ENCODE measurements around the gene SIKE1. TPM values are rescaled to one million over a fixed set of nuclear protein-coding genes. Genes with fewer than 3 reads are reported as not detected.
"Not testable (repeated sequence)": the region's sequence is repeated elsewhere in the genome, so short reads cannot be mapped to it uniquely, and the experiment has no call there.

SIKE1 gene
- total RNA-seq, 1 experiment from 2014 or later: 104 TPM

GRCh38 chr1:114821978-114822377 lies 41.5 kb upstream of the SIKE1 start:
- H3K27ac ChIP-seq (ENCODE audit: low read length): no peak overlapping the region
- ChIA-PET POLR2A (ENCODE audit: unreplicated experiment) (no interaction called here), CTCF (no interaction called here)
- no peak for TF ChIP-seq CTCF (conservative IDR thresholded peaks at IDR 0.05; ENCODE audit: low read depth, low read length)
- TF ChIP-seq EZH2 (IDR thresholded peaks at IDR 0.05; ENCODE audit: low read length, unreplicated experiment): no peak
- TF ChIP-seq EZH2phosphoT487 (IDR thresholded peaks at IDR 0.05; ENCODE audit: borderline replicate concordance, low read length): no peak
- no peaks in the 10 kb centered on the region for H3K9me3 ChIP-seq (ENCODE audit: low read length)
- no peaks in the 10 kb centered on the region for H3K4me1 ChIP-seq (ENCODE audit: insufficient read depth, low read length)
- H3K9ac ChIP-seq (ENCODE audit: low read length): no peak overlapping the region
- no peaks in the 10 kb centered on the region for H3K36me3 ChIP-seq (ENCODE audit: low read depth, low read length)
- intact Hi-C loops (cut with micrococcal nuclease): no loop called here
- no peaks in the 10 kb centered on the region for H4K20me1 ChIP-seq (ENCODE audit: low read length)
- ATAC-seq (no peak), DNase-seq (no peak)
- H3F3A ChIP-seq (ENCODE audit: low read length, unreplicated experiment): no peaks in the 10 kb centered on the region
- BruUV-seq (replicated peaks): no TSS peak
- H3K4me2 ChIP-seq (ENCODE audit: low read length): no peak overlapping the region
- H3K79me2 ChIP-seq (ENCODE audit: low read length): no peaks in the 10 kb centered on the region
- H2AFZ ChIP-seq (ENCODE audit: low read length): no peak overlapping the region
- H3K27me3 ChIP-seq (ENCODE audit: low read length): 0 out of 2 replicates have a peak, but pooled peaks cover 7% of the 10 kb centered on the region
- no peaks in the 10 kb centered on the region for H3K9me2 ChIP-seq (replicated peaks; ENCODE audit: low read length)
- no peak overlapping the region for H3K4me3 ChIP-seq (ENCODE audit: low read length)

- H3K9me2 ChIP-seq (replicated peaks; ENCODE audit: low read length): no peaks in the 10 kb centered on the region
- no peaks in the 10 kb centered on the region for H3K4me1 ChIP-seq (ENCODE audit: insufficient read depth, low read length)
- intact Hi-C loops (cut with micrococcal nuclease): no loop called here
- H3F3A ChIP-seq (ENCODE audit: low read length, unreplicated experiment): no peaks in the 10 kb centered on the region
- H3K79me2 ChIP-seq (ENCODE audit: low read length): no peaks in the 10 kb centered on the region
- H3K4me2 ChIP-seq (ENCODE audit: low read length): no peak overlapping the region
- no peak overlapping the region for H3K4me3 ChIP-seq (ENCODE audit: low read length)
- no peaks in the 10 kb centered on the region for H4K20me1 ChIP-seq (ENCODE audit: low read length)
- DNase-seq (no peak), ATAC-seq (no peak)
- H3K9me3 ChIP-seq (ENCODE audit: low read length): no peaks in the 10 kb centered on the region
- POLR2A ChIA-PET (ENCODE audit: unreplicated experiment): no interaction called here
- TF ChIP-seq EZH2phosphoT487 (IDR thresholded peaks at IDR 0.05; ENCODE audit: borderline replicate concordance, low read length): no peak
- no peak for TF ChIP-seq EZH2 (IDR thresholded peaks at IDR 0.05; ENCODE audit: low read length, unreplicated experiment)
- no peak for TF ChIP-seq CTCF (conservative IDR thresholded peaks at IDR 0.05; ENCODE audit: low read depth, low read length)
- no TSS peak for BruUV-seq (replicated peaks)
- H3K27ac ChIP-seq (ENCODE audit: low read length): no peak overlapping the region
- H3K36me3 ChIP-seq (ENCODE audit: low read depth, low read length): no peaks in the 10 kb centered on the region
- peaks cover 12% of the 10 kb centered on the region for H3K27me3 ChIP-seq (ENCODE audit: low read length)
- H2AFZ ChIP-seq (ENCODE audit: low read length): no peak overlapping the region
- CTCF ChIA-PET: no interaction called here
- no peak overlapping the region for H3K9ac ChIP-seq (ENCODE audit: low read length)
Measured at GRCh38 chr1:114820392-114820791, 39.9 kb upstream of the SIKE1 start.

- Histone ChIP-seq H3K4me1 (ENCODE audit: insufficient read depth, low read length) (no peaks in the 10 kb centered on the region), H3K9me2 (replicated peaks; ENCODE audit: low read length) (no peaks in the 10 kb centered on the region), H3K36me3 (ENCODE audit: low read depth, low read length) (no peaks in the 10 kb centered on the region), H3K4me3 (ENCODE audit: low read length) (no peak overlapping the region), H3K27me3 (ENCODE audit: low read length) (peaks cover 17% of the 10 kb centered on the region), H3K27ac (ENCODE audit: low read length) (no peak overlapping the region), H3K9ac (ENCODE audit: low read length) (no peak overlapping the region), H4K20me1 (ENCODE audit: low read length) (no peaks in the 10 kb centered on the region), H2AFZ (ENCODE audit: low read length) (no peak overlapping the region), H3K9me3 (ENCODE audit: low read length) (no peaks in the 10 kb centered on the region), H3K4me2 (ENCODE audit: low read length) (no peak overlapping the region), H3F3A (ENCODE audit: low read length, unreplicated experiment) (no peaks in the 10 kb centered on the region), H3K79me2 (ENCODE audit: low read length) (no peaks in the 10 kb centered on the region)
- TF ChIP-seq EZH2 (IDR thresholded peaks at IDR 0.05; ENCODE audit: low read length, unreplicated experiment) (no peak), EZH2phosphoT487 (IDR thresholded peaks at IDR 0.05; ENCODE audit: borderline replicate concordance, low read length) (no peak), CTCF (conservative IDR thresholded peaks at IDR 0.05; ENCODE audit: low read depth, low read length) (no peak)
- ChIA-PET CTCF (no interaction called here), POLR2A (ENCODE audit: unreplicated experiment) (no interaction called here)
- no peak for DNase-seq
- BruUV-seq (replicated peaks): no TSS peak
- intact Hi-C loops (cut with micrococcal nuclease): no loop called here
- no peak for ATAC-seq
Measured at GRCh38 chr1:114819869-114820268, 39.4 kb upstream of the SIKE1 start.

GRCh38 chr1:114804449-114804848 lies 24.0 kb upstream of the SIKE1 start:
- H3K27ac ChIP-seq (ENCODE audit: low read length); H3K79me2 ChIP-seq (ENCODE audit: low read length); DNase-seq; H3K9me3 ChIP-seq (ENCODE audit: low read length); H3K9ac ChIP-seq (ENCODE audit: low read length); H3F3A ChIP-seq (ENCODE audit: low read length, unreplicated experiment); intact Hi-C loops (cut with micrococcal nuclease); POLR2A ChIA-PET (ENCODE audit: unreplicated experiment); H3K36me3 ChIP-seq (ENCODE audit: low read depth, low read length); CTCF ChIA-PET; H3K4me1 ChIP-seq (ENCODE audit: insufficient read depth, low read length); BruUV-seq (replicated peaks); H3K4me2 ChIP-seq (ENCODE audit: low read length); H4K20me1 ChIP-seq (ENCODE audit: low read length); H3K9me2 ChIP-seq (replicated peaks; ENCODE audit: low read length); H2AFZ ChIP-seq (ENCODE audit: low read length); ATAC-seq; H3K4me3 ChIP-seq (ENCODE audit: low read length): not testable (repeated sequence)
- peaks cover 32% of the 10 kb centered on the region for H3K27me3 ChIP-seq (ENCODE audit: low read length)

Data from PC-3 (cell line).